A549 (cell line): ENCODE results near the gene SPATA2L. TPM values are rescaled to one million over a fixed set of nuclear protein-coding genes. Genes with fewer than 3 reads are reported as not detected.

Source experiments
- ATAC-seq, 2 experiments: fragments of 200-7000 bp in 1 of 2; fragments of >200 bp in 1 of 2; cut with Nextera tagmentation in 1 of 2; cut with Tn5 transposase in 1 of 2; 3 replicates each; pipeline versions ENCODE4 v1.8.0 to v1.9.1; 2018 to 2020; ENCODE audit warnings: mild to moderate bottlenecking in 1 of 2, moderate library complexity in 1 of 2
- CTCF ChIA-PET: fragments of 300-600 bp; sonication (Branson Sonifier 250); formaldehyde crosslinking; extraction: SDS; loops from one replicate; lab custom pipeline; 2021; ENCODE audit warnings: antibody characterized with exemption, inconsistent platforms; lab: Yijun Ruan, JAX
- POLR2A ChIA-PET: fragments of 350-600 bp; formaldehyde crosslinking; extraction: SDS; loops from one replicate; lab custom pipeline; 2021; ENCODE audit warnings: antibody characterized with exemption, inconsistent platforms; lab: Yijun Ruan, JAX
- DNase-seq, 2 experiments: peaks; one replicate each; pipeline versions ENCODE4 v3.0.0 to v3.0.0-alpha.2; 2011 to 2016; ENCODE audit warnings: low read depth in 1 of 2, low spot score in 1 of 2
- FAIRE-seq: peaks from 2 replicates; lab custom pipeline; 2011; peaks lifted over from hg19 to GRCh38; lab: Jason Lieb, UNC
- H3K27ac ChIP-seq, 2 experiments: fragments of >200 bp; sonication (Bioruptor Twin); formaldehyde crosslinking; 3 replicates each; pipeline ENCODE4 v1.5.1; 2016 to 2017
- H3K4me1 ChIP-seq: fragments of >200 bp; sonication (Bioruptor Twin); formaldehyde crosslinking; 3 replicates; pipeline ENCODE4 v1.6.1; 2016
- H3K4me2 ChIP-seq: fragments of >200 bp; sonication (Bioruptor Twin); formaldehyde crosslinking; 3 replicates; pipeline ENCODE4 v1.6.1; 2016
- H3K4me3 ChIP-seq: fragments of >200 bp; sonication (Bioruptor Twin); formaldehyde crosslinking; 3 replicates; pipeline ENCODE4 v1.5.1; 2016
- H3K9me3 ChIP-seq: fragments of >200 bp; sonication (Bioruptor Twin); formaldehyde crosslinking; 3 replicates; pipeline ENCODE4 v1.6.1; 2016
- BHLHE40 ChIP-seq: IDR thresholded peaks from 2 replicates; pipeline ENCODE4 v1.6.1; 2012; ENCODE audit warnings: low read depth, low read length, inconsistent platforms
- GATA3 ChIP-seq: IDR thresholded peaks from 2 replicates; pipeline ENCODE4 v1.6.1; 2012; ENCODE audit warnings: borderline replicate concordance
- HMGXB4 ChIP-seq: fragments of 250-450 bp; sonication (Bioruptor Pico); IDR thresholded peaks from 2 replicates; pipeline ENCODE4 v1.5.0; 2021; ENCODE audit warnings: mild to moderate bottlenecking, moderate library complexity, borderline replicate concordance
- HOXA7 ChIP-seq: fragments of 250-450 bp; sonication (Bioruptor Pico); IDR thresholded peaks from 2 replicates; pipeline ENCODE4 v1.5.0; 2020; ENCODE audit warnings: mild to moderate bottlenecking, moderate library complexity
- JUN ChIP-seq, 2 experiments: fragments of >200 bp; sonication (Bioruptor Twin); formaldehyde crosslinking; IDR thresholded peaks; 2 replicates in 1 of 2; 3 replicates in 1 of 2; pipeline ENCODE4 v1.6.1; 2016 to 2017
- KDM1A ChIP-seq: fragments of 200-600 bp; sonication (generic); IDR thresholded peaks from 2 replicates; pipeline ENCODE4 v1.6.1; 2016; ENCODE audit warnings: low read depth, mild to moderate bottlenecking
- MAZ ChIP-seq: fragments of 150-350 bp; IDR thresholded peaks from 2 replicates; pipeline ENCODE4 v1.6.1; 2014; ENCODE audit warnings: antibody characterized with exemption, low read depth, low read length, borderline replicate concordance
- NPAS2 ChIP-seq: fragments of 250-450 bp; sonication (Bioruptor Pico); IDR thresholded peaks from 2 replicates; pipeline ENCODE4 v1.8.0; 2022; ENCODE audit warnings: mild to moderate bottlenecking, moderate library complexity, borderline replicate concordance
- POLR2A ChIP-seq: IDR thresholded peaks from 2 replicates; pipeline ENCODE4 v1.6.1; 2012; ENCODE audit warnings: mild to moderate bottlenecking, low read length
- POLR2AphosphoS2 ChIP-seq: conservative IDR thresholded peaks from 2 replicates; pipeline ENCODE4 v1.6.1; 2012; ENCODE audit warnings: low read length, improper control_type of control experiment, inconsistent platforms
- RARB ChIP-seq: fragments of 250-450 bp; sonication (Bioruptor Pico); IDR thresholded peaks from 2 replicates; pipeline ENCODE4 v1.8.0; 2021; ENCODE audit warnings: mild to moderate bottlenecking, moderate library complexity
- TP53 ChIP-seq: fragments of 250-450 bp; sonication (Bioruptor Pico); IDR thresholded peaks from 2 replicates; pipeline ENCODE4 v1.5.0; 2021; ENCODE audit warnings: mild to moderate bottlenecking, moderate library complexity
- ZC3H11A ChIP-seq: fragments of 450-650 bp; IDR thresholded peaks from 2 replicates; pipeline ENCODE4 v1.6.1; 2014; ENCODE audit warnings: antibody characterized with exemption, mild to moderate bottlenecking
- WGBS: methylation state at CpG from one replicate; pipeline ENCODE4 v1.1.6; 2017; ENCODE audit errors: missing lambda C conversion rate; 5-methylcytosine and 5-hydroxymethylcytosine counted together
- polyA plus RNA-seq, 4 experiments: library from polyadenylated mRNA; depleted of rRNA in 3 of 4; stranded (reverse); fragments of >200 nt; fragmentation: RNase III in 1 of 4; extraction: RNeasy Plus Mini Kit Qiagen cat#74134 plus additional on column Dnase treatment in 1 of 4; gene quantifications; 2 replicates in 3 of 4; 3 replicates in 1 of 4; pipeline ENCODE4 v1.2.3, GENCODE V29; 2011 to 2017
- TF ChIP-seq, protein P1 (sequence below): IDR thresholded peaks from 2 replicates; pipeline ENCODE4 v1.6.1; 2012
- TF ChIP-seq, protein P2 (sequence below): fragments of 200-600 bp; sonication (generic); IDR thresholded peaks from 2 replicates; pipeline ENCODE4 v1.6.1; 2016; ENCODE audit warnings: antibody characterized with exemption, mild to moderate bottlenecking, moderate library complexity
- TF ChIP-seq, protein P3 (sequence below): fragments of 250-450 bp; sonication (Bioruptor Pico); IDR thresholded peaks from 2 replicates; pipeline ENCODE4 v1.5.0; 2020; ENCODE audit warnings: low read depth, mild to moderate bottlenecking, moderate library complexity

The SPATA2L gene
- polyA plus RNA-seq, 2 of the 4 experiments (the other 2 are of a cell fraction), result 3.5 to 5.2 TPM

DNA sequence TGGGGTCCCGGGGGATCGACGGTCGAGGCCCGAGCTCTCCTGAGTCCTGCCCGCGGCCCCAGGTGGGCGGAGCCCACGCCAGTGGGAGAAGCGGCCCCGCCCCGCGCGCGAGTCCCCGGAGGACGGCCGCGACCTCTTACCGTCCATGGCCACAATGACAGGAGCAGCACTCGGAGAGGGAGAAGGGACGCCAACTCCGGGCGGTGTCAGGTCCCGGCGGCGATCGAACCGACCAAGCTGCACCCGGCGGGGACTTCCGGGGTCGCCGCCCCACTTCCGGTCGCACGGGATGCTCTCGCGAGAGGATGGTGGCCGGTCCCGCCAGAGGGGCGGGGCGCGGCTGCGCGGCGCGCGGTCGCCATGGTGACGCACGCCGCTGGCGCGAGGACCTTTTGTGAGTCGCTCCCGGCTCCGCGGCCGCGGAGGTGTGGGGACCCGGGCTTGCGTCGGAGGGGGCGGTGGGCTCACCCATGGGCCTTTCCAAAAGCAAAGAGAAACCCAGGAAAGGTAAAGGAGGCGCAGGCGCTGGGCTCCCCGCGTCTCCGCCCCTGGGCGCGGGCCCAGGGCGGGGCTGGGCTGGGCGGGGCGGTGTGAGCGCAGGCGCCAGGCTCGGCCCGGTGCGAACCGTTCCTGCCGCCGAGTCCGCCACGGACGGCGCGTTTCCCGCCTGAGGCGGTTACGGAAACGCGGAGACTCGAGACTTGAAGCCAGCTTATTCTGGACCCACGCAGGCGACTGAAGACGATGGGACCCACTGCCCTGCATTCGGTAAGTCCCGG is 43.9 kb downstream of the SPATA2L start, which contains the start of the genes CHMP1A and SPATA33 (continued):
- TF ChIP-seq, protein P1, sequence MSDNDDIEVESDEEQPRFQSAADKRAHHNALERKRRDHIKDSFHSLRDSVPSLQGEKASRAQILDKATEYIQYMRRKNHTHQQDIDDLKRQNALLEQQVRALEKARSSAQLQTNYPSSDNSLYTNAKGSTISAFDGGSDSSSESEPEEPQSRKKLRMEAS, result peak; percentile 25
- TF ChIP-seq GATA3, result peak; percentile 56
- TF ChIP-seq NPAS2 (CRISPR knock-in tag), result no peak
- no peak for TF ChIP-seq RARB (CRISPR knock-in tag)
- TF ChIP-seq POLR2A, result peak; percentile 79
- peak; percentile 21 to 69; a peak in 2 of 5 replicates for TF ChIP-seq JUN (IDR thresholded peaks at IDR 0.05)
- TF ChIP-seq KDM1A, result no peak

GRCh38 chr16:89656435-89657121 is 44.9 kb downstream of the SPATA2L start:
- ATAC-seq (no peak), FAIRE-seq (no peak), DNase-seq (no peak)
- H3K4me2 ChIP-seq, result peak overlapping the region; percentile 76
- TF ChIP-seq HMGXB4 (CRISPR knock-in tag) (no peak), ZC3H11A (no peak), TP53 (no peak), HOXA7 (CRISPR knock-in tag) (no peak), MAZ (no peak), POLR2AphosphoS2 (no peak), BHLHE40 (no peak)
- TF ChIP-seq, protein P2, sequence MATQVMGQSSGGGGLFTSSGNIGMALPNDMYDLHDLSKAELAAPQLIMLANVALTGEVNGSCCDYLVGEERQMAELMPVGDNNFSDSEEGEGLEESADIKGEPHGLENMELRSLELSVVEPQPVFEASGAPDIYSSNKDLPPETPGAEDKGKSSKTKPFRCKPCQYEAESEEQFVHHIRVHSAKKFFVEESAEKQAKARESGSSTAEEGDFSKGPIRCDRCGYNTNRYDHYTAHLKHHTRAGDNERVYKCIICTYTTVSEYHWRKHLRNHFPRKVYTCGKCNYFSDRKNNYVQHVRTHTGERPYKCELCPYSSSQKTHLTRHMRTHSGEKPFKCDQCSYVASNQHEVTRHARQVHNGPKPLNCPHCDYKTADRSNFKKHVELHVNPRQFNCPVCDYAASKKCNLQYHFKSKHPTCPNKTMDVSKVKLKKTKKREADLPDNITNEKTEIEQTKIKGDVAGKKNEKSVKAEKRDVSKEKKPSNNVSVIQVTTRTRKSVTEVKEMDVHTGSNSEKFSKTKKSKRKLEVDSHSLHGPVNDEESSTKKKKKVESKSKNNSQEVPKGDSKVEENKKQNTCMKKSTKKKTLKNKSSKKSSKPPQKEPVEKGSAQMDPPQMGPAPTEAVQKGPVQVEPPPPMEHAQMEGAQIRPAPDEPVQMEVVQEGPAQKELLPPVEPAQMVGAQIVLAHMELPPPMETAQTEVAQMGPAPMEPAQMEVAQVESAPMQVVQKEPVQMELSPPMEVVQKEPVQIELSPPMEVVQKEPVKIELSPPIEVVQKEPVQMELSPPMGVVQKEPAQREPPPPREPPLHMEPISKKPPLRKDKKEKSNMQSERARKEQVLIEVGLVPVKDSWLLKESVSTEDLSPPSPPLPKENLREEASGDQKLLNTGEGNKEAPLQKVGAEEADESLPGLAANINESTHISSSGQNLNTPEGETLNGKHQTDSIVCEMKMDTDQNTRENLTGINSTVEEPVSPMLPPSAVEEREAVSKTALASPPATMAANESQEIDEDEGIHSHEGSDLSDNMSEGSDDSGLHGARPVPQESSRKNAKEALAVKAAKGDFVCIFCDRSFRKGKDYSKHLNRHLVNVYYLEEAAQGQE, result no peak
- TF ChIP-seq, protein P3, sequence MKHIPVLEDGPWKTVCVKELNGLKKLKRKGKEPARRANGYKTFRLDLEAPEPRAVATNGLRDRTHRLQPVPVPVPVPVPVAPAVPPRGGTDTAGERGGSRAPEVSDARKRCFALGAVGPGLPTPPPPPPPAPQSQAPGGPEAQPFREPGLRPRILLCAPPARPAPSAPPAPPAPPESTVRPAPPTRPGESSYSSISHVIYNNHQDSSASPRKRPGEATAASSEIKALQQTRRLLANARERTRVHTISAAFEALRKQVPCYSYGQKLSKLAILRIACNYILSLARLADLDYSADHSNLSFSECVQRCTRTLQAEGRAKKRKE, result no peak
- no peaks in the 10 kb centered on the region for H3K9me3 ChIP-seq
- peak overlapping the region; percentile 94 for H3K4me3 ChIP-seq
- ChIA-PET POLR2A (interaction anchor here (1.2 kb wide), 1 partner anchor 44 kb away, joined by 4 read pairs; no protein-coding TSS in a partner anchor), CTCF (interaction anchor here (0.6 to 1.2 kb wide), 4 partner anchors 10 to 50 kb away, joined by 3 to 4 read pairs (median 3); no protein-coding TSS in a partner anchor)
- H3K27ac ChIP-seq, result peak overlapping the region; percentile 88 to 93
- peaks cover 16% of the 10 kb centered on the region for H3K4me1 ChIP-seq
- WGBS, result 53% methylated on average over 20 of the region's 32 CpGs
